Measurements from ENCODE around the gene PANK3. TPM values are rescaled to one million over a fixed set of nuclear protein-coding genes. Genes with fewer than 3 reads are reported as not detected.

PANK3 gene
- total RNA-seq: 26.9 and 31.9 TPM in 2 replicates

DNA sequence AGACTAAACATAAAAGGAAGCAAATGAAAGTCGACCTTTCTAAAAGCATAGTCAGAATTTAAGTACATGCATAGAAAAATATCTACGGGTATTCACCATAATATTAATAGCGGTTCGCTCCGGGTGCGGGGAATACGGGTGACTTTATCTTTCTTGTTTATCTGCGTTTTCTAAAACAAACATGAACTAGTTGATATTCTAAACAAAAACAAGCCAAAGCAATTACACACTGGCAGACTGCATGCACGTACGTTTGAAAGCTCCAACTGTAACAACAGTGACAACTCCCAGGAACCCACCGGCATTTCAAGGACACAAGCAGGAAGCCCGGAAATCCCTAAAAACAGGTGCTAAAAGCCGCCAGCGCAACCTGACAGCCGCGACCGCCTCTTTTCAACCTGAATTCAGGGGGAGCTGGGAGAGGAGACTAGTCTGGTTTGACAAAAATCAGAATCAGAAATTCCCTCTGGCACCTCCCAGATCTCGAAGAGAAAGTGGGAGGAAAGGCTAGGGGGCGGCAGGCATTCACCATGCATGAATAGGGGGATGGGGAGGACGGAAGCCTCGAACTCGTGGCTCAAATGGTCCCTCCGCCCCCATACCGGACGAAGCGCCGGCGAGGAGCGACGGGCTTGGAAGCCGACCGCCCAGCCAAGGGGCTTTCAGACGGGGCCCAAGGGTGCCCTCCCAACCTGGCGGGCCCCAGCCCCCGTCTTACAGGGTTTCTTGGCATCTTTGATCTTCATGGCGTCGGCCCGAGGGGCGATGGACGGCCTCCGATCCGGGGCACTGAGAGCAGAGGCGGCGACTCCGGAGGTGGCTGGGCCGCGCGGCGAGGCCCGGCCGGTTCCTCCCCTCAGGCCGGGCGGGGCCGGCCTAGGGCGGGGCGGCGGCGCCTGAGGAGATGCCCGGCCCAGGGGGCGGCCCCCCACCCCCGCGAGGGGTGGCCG lies at the start of gene PANK3:
PANK3 (minus strand) TSS at position 831 of the 950 bp plus-strand sequence; CDS start at position 746, 85 bp downstream.

DNA sequence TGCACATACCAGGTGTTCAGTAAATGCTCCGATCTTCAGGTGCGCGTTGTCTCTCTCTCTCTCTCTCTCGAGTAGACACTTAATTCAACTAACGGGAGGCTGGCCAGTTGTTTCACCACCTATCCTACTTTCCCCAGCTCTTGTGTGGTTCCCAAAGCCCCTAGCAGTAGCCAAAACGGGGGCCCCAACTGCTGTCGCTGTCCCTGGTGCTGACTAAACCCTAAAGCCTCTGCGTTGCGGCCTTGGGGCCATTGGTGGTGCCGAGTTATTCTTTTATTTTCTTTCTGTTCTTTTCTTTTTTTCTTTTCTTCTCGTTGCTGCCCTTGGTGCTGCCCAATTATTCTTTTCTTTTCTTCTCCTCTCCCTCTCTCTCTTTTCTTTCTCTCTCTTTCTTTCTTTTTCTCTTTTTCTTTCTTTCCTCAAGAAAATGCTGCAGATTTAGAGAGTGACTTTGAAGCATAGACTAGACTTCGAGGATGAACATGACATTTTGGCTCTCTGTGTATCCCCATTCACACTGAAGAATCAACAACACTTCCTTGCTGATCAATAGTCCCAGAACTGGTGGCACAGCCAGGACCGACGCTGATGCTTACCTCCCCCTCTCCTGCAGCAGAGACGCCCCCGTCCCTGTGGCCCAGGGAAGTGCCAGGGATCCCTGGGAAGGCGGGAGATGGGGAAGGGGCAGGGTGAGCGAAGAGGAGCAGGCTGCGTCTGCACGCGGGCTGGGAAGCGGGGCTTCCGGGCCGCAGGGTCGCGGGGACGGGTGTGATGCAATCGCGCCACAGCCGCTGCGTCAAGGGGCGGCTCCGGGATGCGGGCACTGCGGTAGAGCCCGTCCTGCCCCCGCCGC lies 50.4 kb downstream of the PANK3 start, which contains the start of gene FBLL1:
FBLL1 (plus strand) TSS at position 785 of the 853 bp plus-strand sequence. CDS start 200 bp downstream, outside the sequence.

Other genes starting within 250 kb of the PANK3 start
- gene RARS1, start 92.9 kb downstream of the PANK3 start, total RNA-seq: 144 and 147 TPM in 2 replicates
- 0.32 and 3.8 TPM in 2 replicates for gene FBLL1, start 50.1 kb downstream of the PANK3 start, total RNA-seq

All from cardiac atrium fibroblast (primary cell).